HEK293 (cell line): ENCODE results near the gene ISCU.

ENCODE experiments used
- CTCF ChIA-PET: fragments of 350-600 bp; formaldehyde crosslinking; extraction: SDS; loops from one replicate; lab custom pipeline; 2021; ENCODE audit warnings: antibody characterized with exemption; lab: Yijun Ruan, JAX
- POLR2A ChIA-PET: fragments of 300-600 bp; formaldehyde crosslinking; extraction: SDS; loops from one replicate; lab custom pipeline; 2020; ENCODE audit warnings: antibody characterized with exemption, inconsistent platforms; lab: Yijun Ruan, JAX
- H3K27ac ChIP-seq: fragments of 200-500 bp; sonication (Bioruptor generic); 2 replicates; pipeline ENCODE4 v1.5.1; 2014; ENCODE audit warnings: low read depth, low read length, control low read depth, inconsistent platforms; ENCODE audit errors: extremely low read depth
- H3K36me3 ChIP-seq, 2 experiments: fragments of 200-500 bp in 1 of 2; sonication (Bioruptor generic) in 1 of 2; 1 replicate in 1 of 2; 2 replicates in 1 of 2; pipeline ENCODE4 v1.5.1; 2014 to 2017; ENCODE audit warnings: inconsistent platforms in 2 of 2, low read length in 2 of 2; ENCODE audit not compliant: control insufficient read depth in 2 of 2, insufficient read depth in 1 of 2
- H3K4me1 ChIP-seq: fragments of 200-500 bp; sonication (Bioruptor generic); 2 replicates; pipeline ENCODE4 v1.5.1; 2014; ENCODE audit warnings: mild to moderate bottlenecking, low read length, inconsistent platforms; ENCODE audit not compliant: control insufficient read depth, insufficient read depth
- H3K4me3 ChIP-seq: 2 replicates; pipeline ENCODE4 v1.5.1; 2011; ENCODE audit warnings: low read depth, mild to moderate bottlenecking, control low read depth, low read length, moderate library complexity
- H3K9me3 ChIP-seq: fragments of 200-500 bp; sonication (Bioruptor generic); 2 replicates; pipeline ENCODE4 v1.5.1; 2014; ENCODE audit warnings: low read depth, low read length, inconsistent platforms; ENCODE audit not compliant: control insufficient read depth, insufficient read depth
- KLF16 ChIP-seq: fragments of 450-650 bp; formaldehyde crosslinking; IDR thresholded peaks from 2 replicates; pipeline ENCODE4 v1.5.1; 2017; ENCODE audit warnings: missing biosample characterization, missing genetic modification characterization
- ZBTB17 ChIP-seq: fragments of 450-650 bp; formaldehyde crosslinking; IDR thresholded peaks from 2 replicates; pipeline ENCODE4 v1.5.1; 2016; ENCODE audit warnings: missing biosample characterization, missing genetic modification characterization
- ZBTB21 ChIP-seq: fragments of 450-650 bp; formaldehyde crosslinking; IDR thresholded peaks from 2 replicates; pipeline ENCODE4 v1.5.1; 2017; ENCODE audit warnings: missing biosample characterization, missing genetic modification characterization
- ZFHX2 ChIP-seq: fragments of 450-650 bp; formaldehyde crosslinking; conservative IDR thresholded peaks from 2 replicates; pipeline ENCODE4 v1.5.1; 2016; ENCODE audit warnings: missing biosample characterization, missing genetic modification characterization
- ZIC2 ChIP-seq: fragments of 450-650 bp; formaldehyde crosslinking; IDR thresholded peaks from 2 replicates; pipeline ENCODE4 v1.5.1; 2016; ENCODE audit warnings: missing biosample characterization, missing genetic modification characterization
- ZNF133 ChIP-seq: fragments of 450-650 bp; formaldehyde crosslinking; IDR thresholded peaks from 2 replicates; pipeline ENCODE4 v1.5.1; 2016; ENCODE audit warnings: missing biosample characterization, missing genetic modification characterization
- ZNF174 ChIP-seq: fragments of 450-650 bp; formaldehyde crosslinking; IDR thresholded peaks from 2 replicates; pipeline ENCODE4 v1.5.0; 2017; ENCODE audit warnings: missing biosample characterization, mild to moderate bottlenecking, missing genetic modification characterization
- ZNF223 ChIP-seq: fragments of 450-650 bp; formaldehyde crosslinking; IDR thresholded peaks from 2 replicates; pipeline ENCODE4 v1.5.1; 2016; ENCODE audit warnings: missing biosample characterization, missing genetic modification characterization
- ZNF404 ChIP-seq: fragments of 450-650 bp; formaldehyde crosslinking; IDR thresholded peaks from 2 replicates; pipeline ENCODE4 v1.5.1; 2017; ENCODE audit warnings: missing biosample characterization, missing genetic modification characterization
- ZNF433 ChIP-seq: fragments of 450-650 bp; formaldehyde crosslinking; IDR thresholded peaks from 2 replicates; pipeline ENCODE4 v1.5.1; 2016; ENCODE audit warnings: missing biosample characterization, missing genetic modification characterization, low read depth
- ZNF585B ChIP-seq: fragments of 450-650 bp; formaldehyde crosslinking; IDR thresholded peaks from 2 replicates; pipeline ENCODE4 v1.5.1; 2016; ENCODE audit warnings: missing biosample characterization, missing genetic modification characterization
- ZNF596 ChIP-seq: fragments of 450-650 bp; IDR thresholded peaks from 2 replicates; pipeline ENCODE4 v1.5.0; 2018; ENCODE audit warnings: missing biosample characterization, mild to moderate bottlenecking, missing genetic modification characterization, moderate library complexity
- ZNF776 ChIP-seq: fragments of 450-650 bp; formaldehyde crosslinking; IDR thresholded peaks from 2 replicates; pipeline ENCODE4 v1.5.0; 2017; ENCODE audit warnings: missing biosample characterization, missing genetic modification characterization, borderline replicate concordance
- ZNF837 ChIP-seq: fragments of 450-650 bp; formaldehyde crosslinking; IDR thresholded peaks from 2 replicates; pipeline ENCODE4 v1.5.1; 2016; ENCODE audit warnings: missing biosample characterization, missing genetic modification characterization
- ZSCAN23 ChIP-seq: fragments of 450-650 bp; formaldehyde crosslinking; IDR thresholded peaks from 2 replicates; pipeline ENCODE4 v1.5.1; 2016; ENCODE audit warnings: missing biosample characterization, missing genetic modification characterization
- TF ChIP-seq, protein P1 (sequence below): fragments of 450-650 bp; formaldehyde crosslinking; IDR thresholded peaks from 2 replicates; pipeline ENCODE4 v1.5.1; 2017; ENCODE audit warnings: missing biosample characterization, missing genetic modification characterization
- TF ChIP-seq, protein P2 (sequence below): fragments of 450-650 bp; formaldehyde crosslinking; IDR thresholded peaks from 2 replicates; pipeline ENCODE4 v1.5.1; 2017; ENCODE audit warnings: missing biosample characterization, missing genetic modification characterization
- TF ChIP-seq, protein P3 (sequence below): fragments of 450-650 bp; formaldehyde crosslinking; IDR thresholded peaks from 2 replicates; pipeline ENCODE4 v1.5.1; 2016; ENCODE audit warnings: missing biosample characterization, missing genetic modification characterization
- TF ChIP-seq, protein P4 (sequence below): fragments of 450-650 bp; formaldehyde crosslinking; IDR thresholded peaks from 2 replicates; pipeline ENCODE4 v1.5.1; 2016; ENCODE audit warnings: missing biosample characterization, missing genetic modification characterization

Gene ISCU

DNA sequence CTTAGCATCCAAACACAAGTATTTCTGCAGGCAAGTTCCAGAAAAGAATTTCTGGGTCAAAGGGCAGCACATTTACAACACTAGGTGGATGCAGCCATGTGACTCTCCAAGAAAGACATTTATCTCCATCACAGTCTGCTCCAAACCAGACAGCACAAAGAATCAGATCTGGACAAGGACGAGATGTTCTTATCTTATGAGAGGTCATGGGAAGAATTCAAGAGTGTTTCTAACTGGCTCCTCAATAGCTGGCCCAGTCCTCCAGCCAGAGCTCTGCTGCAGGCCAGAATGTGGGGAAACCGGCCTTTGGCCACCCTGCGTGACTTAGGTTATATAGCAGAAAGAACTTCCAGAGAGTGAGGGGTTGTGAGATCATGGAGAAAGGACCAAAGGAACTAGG, 18.1 kb downstream of the ISCU start:
- TF ChIP-seq ZBTB17 (tag by site-specific recombination): no peak
- TF ChIP-seq ZNF223 (tag by site-specific recombination): no peak
- no peak for TF ChIP-seq ZNF837 (tag by site-specific recombination)
- no peaks in the 10 kb centered on the region for H3K36me3 ChIP-seq
- ChIA-PET POLR2A (no interaction called here), CTCF (no interaction called here)
- no peaks in the 10 kb centered on the region for H3K9me3 ChIP-seq
- no peak overlapping the region for H3K27ac ChIP-seq
- no peaks in the 10 kb centered on the region for H3K4me1 ChIP-seq
- no peak overlapping the region for H3K4me3 ChIP-seq

DNA sequence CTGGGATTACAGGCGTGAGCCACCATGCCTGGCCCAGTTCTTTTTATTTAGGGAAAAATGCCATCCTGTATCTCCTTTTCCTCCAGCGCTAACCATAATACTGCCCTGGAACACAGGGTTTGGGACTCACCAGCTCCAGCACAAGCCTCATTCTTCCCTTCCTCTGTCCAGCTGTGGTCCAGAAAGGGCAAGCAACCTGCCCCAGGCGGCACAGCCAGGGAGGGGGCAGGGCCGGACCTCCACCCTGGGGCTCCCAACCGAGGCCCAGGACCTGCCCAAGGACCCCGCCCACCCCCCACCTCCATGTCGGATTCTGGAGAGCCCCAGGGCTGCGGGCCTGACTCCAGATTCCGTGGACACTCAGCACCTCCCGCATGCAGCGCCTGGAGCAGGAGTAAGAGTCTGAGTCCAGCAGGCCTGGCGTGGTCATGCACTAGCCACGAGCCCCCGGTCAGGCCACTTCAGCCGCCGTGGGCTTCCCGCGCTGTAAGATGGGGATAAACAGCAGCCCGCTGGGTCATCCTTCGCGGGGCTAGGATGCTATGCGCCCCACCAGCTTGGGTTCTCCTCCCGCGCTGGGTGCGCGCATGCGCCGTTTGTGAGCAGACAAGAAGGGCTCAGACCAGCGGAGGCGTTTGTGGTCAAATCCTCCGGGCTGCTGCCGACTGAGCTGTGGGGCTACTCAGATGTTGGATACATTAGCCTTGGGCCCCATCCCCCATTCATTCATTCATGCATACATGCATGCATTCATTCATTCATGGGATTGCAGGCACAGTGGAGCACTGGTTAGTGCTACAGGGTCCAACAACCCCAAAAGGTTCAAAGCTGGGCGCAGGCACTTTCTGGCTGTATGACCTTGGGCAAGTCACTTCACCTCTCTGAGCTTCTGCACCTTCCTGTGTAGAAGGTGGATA, 19.2 kb downstream of the ISCU start:
- H3K4me1 ChIP-seq: no peaks in the 10 kb centered on the region
- no peak overlapping the region for H3K4me3 ChIP-seq
- ChIA-PET POLR2A (no interaction called here), CTCF (interaction anchor here (0.6 to 1.6 kb wide), 3 partner anchors 17 to 37 kb away, joined by 3 to 7 read pairs (median 5); no protein-coding TSS in a partner anchor)
- H3K36me3 ChIP-seq: no peaks in the 10 kb centered on the region
- no peak for TF ChIP-seq ZFHX2 (tag by site-specific recombination)
- TF ChIP-seq ZNF585B (tag by site-specific recombination): no peak
- TF ChIP-seq, protein P1, sequence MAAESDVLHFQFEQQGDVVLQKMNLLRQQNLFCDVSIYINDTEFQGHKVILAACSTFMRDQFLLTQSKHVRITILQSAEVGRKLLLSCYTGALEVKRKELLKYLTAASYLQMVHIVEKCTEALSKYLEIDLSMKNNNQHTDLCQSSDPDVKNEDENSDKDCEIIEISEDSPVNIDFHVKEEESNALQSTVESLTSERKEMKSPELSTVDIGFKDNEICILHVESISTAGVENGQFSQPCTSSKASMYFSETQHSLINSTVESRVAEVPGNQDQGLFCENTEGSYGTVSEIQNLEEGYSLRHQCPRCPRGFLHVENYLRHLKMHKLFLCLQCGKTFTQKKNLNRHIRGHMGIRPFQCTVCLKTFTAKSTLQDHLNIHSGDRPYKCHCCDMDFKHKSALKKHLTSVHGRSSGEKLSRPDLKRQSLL (tag by site-specific recombination): no peak
- TF ChIP-seq, protein P2, sequence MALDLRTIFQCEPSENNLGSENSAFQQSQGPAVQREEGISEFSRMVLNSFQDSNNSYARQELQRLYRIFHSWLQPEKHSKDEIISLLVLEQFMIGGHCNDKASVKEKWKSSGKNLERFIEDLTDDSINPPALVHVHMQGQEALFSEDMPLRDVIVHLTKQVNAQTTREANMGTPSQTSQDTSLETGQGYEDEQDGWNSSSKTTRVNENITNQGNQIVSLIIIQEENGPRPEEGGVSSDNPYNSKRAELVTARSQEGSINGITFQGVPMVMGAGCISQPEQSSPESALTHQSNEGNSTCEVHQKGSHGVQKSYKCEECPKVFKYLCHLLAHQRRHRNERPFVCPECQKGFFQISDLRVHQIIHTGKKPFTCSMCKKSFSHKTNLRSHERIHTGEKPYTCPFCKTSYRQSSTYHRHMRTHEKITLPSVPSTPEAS: no peak
- TF ChIP-seq ZNF596 (tag by site-specific recombination): no peak
- no peak for TF ChIP-seq ZNF133 (tag by site-specific recombination)
- TF ChIP-seq ZNF776 (tag by site-specific recombination): no peak
- TF ChIP-seq, protein P3, sequence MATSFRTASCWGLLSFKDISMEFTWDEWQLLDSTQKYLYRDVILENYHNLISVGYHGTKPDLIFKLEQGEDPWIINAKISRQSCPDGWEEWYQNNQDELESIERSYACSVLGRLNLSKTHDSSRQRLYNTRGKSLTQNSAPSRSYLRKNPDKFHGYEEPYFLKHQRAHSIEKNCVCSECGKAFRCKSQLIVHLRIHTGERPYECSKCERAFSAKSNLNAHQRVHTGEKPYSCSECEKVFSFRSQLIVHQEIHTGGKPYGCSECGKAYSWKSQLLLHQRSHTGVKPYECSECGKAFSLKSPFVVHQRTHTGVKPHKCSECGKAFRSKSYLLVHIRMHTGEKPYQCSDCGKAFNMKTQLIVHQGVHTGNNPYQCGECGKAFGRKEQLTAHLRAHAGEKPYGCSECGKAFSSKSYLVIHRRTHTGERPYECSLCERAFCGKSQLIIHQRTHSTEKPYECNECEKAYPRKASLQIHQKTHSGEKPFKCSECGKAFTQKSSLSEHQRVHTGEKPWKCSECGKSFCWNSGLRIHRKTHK (tag by site-specific recombination): no peak
- TF ChIP-seq ZNF433 (tag by site-specific recombination): no peak
- TF ChIP-seq ZSCAN23 (tag by site-specific recombination): no peak
- TF ChIP-seq, protein P4, sequence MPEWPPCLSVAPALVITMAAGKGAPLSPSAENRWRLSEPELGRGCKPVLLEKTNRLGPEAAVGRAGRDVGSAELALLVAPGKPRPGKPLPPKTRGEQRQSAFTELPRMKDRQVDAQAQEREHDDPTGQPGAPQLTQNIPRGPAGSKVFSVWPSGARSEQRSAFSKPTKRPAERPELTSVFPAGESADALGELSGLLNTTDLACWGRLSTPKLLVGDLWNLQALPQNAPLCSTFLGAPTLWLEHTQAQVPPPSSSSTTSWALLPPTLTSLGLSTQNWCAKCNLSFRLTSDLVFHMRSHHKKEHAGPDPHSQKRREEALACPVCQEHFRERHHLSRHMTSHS (tag by site-specific recombination): no peak
- no peak for TF ChIP-seq ZNF174 (tag by site-specific recombination)
- no peak for TF ChIP-seq KLF16 (tag by site-specific recombination)
- TF ChIP-seq ZBTB21 (tag by site-specific recombination): no peak
- no peak for TF ChIP-seq ZIC2
- TF ChIP-seq ZNF404 (tag by site-specific recombination): no peak
- H3K27ac ChIP-seq: no peak overlapping the region
- H3K9me3 ChIP-seq: no peaks in the 10 kb centered on the region
